Suppressor macrophage treated with lipopolysaccharide for 4 hours (primary cell): Measurements from ENCODE around the gene ANKH.

Experiments used
- DNase-seq: peaks from one replicate; pipeline ENCODE4 v3.0.0-alpha.2; 2020

ANKH gene

GRCh38 chr5:14730881-14731280 is 140.7 kb downstream of the ANKH start:
- no peak for DNase-seq

GRCh38 chr5:14730466-14730865 is 141.1 kb downstream of the ANKH start:
- no peak for DNase-seq

GRCh38 chr5:14729448-14730385 is 141.9 kb downstream of the ANKH start:
- DNase-seq, result no peak

GRCh38 chr5:14728459-14728938 is 143.1 kb downstream of the ANKH start:
- no peak for DNase-seq

- DNase-seq, result no peak
These were observed 143.6 kb downstream of the ANKH start for GRCh38 chr5:14727928-14728458.

GRCh38 chr5:14727428-14727865 is 144.1 kb downstream of the ANKH start:
- DNase-seq, result peak; percentile 88

- DNase-seq, result no peak
These were observed 145.3 kb downstream of the ANKH start for GRCh38 chr5:14726066-14726838.

GRCh38 chr5:14724633-14725032 is 146.9 kb downstream of the ANKH start:
- DNase-seq, result peak; percentile 53

- peak; percentile 47 for DNase-seq
These were observed 147.9 kb downstream of the ANKH start for GRCh38 chr5:14723701-14724132.

- DNase-seq, result no peak
These were observed 148.7 kb downstream of the ANKH start for GRCh38 chr5:14722923-14723322.

- DNase-seq, result no peak
These were observed 149.5 kb downstream of the ANKH start for GRCh38 chr5:14721990-14722656.

- DNase-seq, result no peak
These were observed 151.2 kb downstream of the ANKH start for GRCh38 chr5:14720236-14720923.

GRCh38 chr5:14718778-14719177 is 152.8 kb downstream of the ANKH start:
- DNase-seq, result no peak

- DNase-seq, result no peak
These were observed 154.5 kb downstream of the ANKH start for GRCh38 chr5:14716755-14717752.

GRCh38 chr5:14715481-14715880 is 156.1 kb downstream of the ANKH start:
- DNase-seq, result no peak

GRCh38 chr5:14714706-14715105 is 156.9 kb downstream of the ANKH start:
- DNase-seq, result no peak

GRCh38 chr5:14713476-14714390 is 157.8 kb downstream of the ANKH start:
- no peak for DNase-seq

- DNase-seq, result no peak
These were observed 158.9 kb downstream of the ANKH start for GRCh38 chr5:14712666-14713065.

GRCh38 chr5:14712131-14712530 is 159.4 kb downstream of the ANKH start:
- DNase-seq, result no peak
